HG02852 (cell line): Measurements from ENCODE around the gene ARHGAP15.

Experiments
- ATAC-seq: cut with Tn5 transposase; IDR thresholded peaks from one replicate; pipeline ENCODE4 v1.9.1; 2021; ENCODE audit warnings: mild to moderate bottlenecking, moderate library complexity; ENCODE audit not compliant: unreplicated experiment

Gene ARHGAP15

GRCh38 chr2:143608063-143608423 lies 478.8 kb downstream of the ARHGAP15 start:
- no peak for ATAC-seq

DNA sequence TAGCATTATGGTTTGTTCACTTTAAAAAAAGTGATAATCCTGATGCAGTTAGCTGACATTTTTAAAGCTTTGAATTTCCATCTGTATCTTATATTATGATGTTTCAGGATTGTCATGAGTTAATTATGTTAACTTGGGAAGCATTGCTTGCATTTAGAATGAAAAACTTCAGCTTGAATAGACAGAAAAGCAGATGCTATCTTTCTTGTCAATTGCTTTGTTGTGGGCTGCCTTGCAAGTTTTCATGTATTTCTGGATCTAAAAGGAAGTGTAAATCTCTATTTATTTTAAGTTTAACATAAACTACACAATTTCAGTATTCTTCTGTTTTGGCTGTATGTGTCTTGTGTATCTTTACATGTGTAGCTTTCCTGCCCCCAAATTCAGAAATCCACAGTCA lies 479.5 kb downstream of the ARHGAP15 start:
- ATAC-seq: no peak

DNA sequence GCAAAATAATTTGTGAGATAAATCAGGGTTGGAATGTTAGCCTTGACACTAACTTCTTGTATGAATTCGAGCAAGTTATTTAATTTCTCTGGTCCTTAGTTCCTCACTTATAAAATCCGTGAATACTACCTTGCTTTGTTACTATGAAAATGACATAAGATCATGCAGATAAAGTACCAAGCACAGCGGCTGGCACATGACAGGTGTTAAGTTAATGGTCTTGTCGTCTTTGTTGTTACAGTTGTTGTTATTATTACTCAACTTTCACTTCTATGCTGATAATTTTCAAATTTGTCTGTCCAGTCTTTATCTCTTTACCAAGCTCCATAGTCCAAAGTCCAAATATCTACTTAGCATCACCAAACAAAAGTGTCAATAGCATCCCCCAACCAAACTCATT lies 482.1 kb downstream of the ARHGAP15 start:
- no peak for ATAC-seq

- ATAC-seq: no peak
Measured at GRCh38 chr2:143615562-143615961, 486.3 kb downstream of the ARHGAP15 start.

- ATAC-seq: no peak
Measured at GRCh38 chr2:143616452-143616851, 487.2 kb downstream of the ARHGAP15 start.

- ATAC-seq: no peak
Measured at GRCh38 chr2:143617803-143618415, 488.7 kb downstream of the ARHGAP15 start.

DNA sequence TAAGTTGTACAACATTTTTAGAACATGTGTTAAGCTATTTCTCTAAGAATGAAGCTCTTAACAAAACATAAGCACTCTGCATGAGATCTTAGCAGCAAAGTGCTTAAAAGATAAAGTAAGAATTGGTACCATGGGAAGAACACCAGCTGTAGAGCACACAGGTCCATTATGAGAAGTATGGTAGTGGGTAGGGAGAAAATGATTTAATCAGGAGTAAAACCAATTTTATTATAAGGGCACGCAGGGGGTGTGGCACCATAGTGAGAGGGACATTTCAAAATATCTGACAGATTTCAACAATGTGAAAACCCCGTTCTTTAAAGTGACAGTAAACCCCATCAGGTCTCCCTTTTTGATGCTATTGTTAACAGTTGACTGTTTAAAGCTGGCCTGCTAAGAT lies 492.9 kb downstream of the ARHGAP15 start:
- ATAC-seq: no peak

DNA sequence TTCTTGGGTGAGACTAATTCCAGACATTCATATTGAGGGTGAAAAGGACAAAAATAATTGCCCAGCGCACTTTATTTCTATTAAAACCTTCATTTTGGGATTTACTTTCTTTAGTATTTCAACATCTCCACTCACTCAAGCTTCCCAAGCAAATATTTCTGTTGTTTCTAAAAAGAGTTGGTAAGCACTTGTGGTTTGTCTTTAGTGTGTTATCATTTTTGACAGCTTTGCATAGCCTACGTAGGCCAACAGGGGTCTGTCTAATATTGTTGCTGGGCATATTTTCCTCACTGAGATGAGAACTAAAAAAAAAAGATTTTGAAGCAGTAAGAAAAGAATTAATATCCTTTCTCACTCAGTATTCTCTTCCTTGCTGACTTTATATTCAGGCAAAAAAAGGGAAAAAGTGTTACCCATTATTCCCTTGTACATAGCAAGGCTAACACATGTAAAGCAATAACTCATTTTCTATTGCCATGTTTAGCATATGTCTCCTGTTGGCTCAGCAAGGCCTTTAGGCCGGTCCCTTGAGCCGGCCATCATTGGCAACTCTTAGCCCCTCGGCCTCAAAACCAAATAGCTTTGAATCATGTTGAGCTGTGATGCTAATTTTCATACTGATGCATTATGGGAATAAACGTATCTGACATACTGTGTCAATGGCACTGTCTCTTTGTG lies 494.2 kb downstream of the ARHGAP15 start:
- ATAC-seq: no peak

DNA sequence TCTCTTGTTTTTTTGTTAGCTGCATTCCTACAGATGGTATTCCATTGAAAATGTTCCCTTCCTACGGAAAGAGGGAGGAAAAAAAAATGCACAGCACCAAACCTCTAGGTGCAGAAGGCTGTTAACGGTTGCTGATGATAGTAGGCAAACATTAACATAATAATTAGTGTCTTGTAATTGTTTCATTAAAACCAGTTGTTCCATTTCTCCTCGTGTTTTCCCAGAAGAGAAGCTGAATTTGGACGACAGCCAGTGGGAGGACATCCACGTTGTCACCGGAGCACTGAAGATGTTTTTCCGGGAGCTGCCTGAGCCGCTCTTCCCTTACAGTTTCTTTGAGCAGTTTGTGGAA lies 494.7 kb downstream of the ARHGAP15 start:
- ATAC-seq: no peak

DNA sequence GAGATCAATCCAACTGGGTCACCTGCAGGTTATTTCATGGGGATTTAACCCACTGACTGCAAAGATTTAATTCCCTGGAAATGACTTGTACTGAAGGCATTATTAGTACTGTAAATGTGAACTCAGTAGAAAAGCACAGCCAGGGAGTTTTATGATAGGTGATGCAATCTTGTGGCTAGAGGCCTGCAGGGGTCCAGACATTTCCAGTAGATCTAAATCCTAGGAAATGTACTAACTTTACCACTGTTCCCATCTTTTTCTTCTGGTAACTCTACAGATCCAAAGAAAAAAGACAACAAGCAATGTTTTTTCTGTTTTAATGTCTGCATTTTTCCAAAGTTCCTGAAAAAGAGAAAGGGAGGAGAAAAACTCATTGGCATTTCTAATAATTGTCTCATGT lies 500.1 kb downstream of the ARHGAP15 start:
- ATAC-seq: no peak

GRCh38 chr2:143632751-143633374 lies 503.6 kb downstream of the ARHGAP15 start:
- no peak for ATAC-seq

DNA sequence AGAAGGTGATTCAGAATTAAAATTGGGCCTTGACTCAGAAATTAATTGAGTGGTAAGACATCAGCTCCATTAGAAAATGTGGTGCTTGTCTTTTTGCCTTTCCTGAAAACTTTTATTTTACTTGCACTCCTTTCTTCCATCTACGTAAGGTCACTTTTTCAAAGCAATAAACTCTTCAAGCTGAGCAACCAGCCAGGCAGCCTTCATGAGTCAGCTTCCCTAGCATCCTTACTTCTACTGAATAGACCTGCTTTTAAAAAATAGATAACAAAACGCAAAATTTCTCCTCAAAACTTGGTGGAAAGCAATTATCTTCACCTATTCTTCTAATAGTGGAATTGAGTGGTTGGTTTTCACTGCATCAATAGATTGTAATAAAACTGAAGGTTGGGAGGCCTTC lies 504.2 kb downstream of the ARHGAP15 start:
- no peak for ATAC-seq

DNA sequence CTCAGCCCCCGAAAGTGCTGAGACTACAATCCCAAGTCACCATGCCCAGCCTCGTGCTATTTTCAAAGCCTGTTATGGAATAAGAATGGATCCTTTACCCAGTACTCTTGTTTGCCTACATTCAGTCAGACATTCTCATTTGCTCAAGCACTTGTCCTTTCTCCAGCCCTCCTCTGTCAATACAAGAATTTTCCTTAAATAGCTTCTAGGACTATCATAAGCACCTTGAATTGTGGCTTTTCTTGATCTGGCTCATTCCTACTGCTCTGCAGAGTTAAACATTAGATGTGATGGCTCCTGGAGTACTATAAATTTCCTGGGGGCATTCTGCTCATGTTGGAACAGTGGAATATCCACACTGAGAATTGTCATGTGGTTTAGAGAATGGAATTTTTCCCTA lies 506.1 kb downstream of the ARHGAP15 start:
- ATAC-seq: no peak

DNA sequence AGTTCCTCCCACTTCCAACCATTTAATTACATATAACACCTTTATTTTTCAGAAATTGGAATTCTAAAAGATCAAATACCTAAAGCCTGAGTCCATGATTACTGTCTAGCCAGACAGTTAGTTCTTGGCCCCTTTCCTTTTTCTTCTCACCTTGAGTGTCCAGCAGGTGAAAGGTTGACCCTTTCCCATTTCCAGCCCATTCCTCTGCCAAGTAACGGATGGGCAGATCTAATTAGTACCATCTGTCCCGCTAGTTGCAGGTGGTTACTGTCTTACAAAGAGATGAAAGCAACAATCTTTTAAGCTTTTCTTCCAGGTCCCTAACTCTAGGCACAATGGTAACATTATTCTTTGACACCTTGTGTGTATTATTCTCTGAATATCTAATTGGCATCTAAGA lies 506.7 kb downstream of the ARHGAP15 start:
- ATAC-seq: no peak

DNA sequence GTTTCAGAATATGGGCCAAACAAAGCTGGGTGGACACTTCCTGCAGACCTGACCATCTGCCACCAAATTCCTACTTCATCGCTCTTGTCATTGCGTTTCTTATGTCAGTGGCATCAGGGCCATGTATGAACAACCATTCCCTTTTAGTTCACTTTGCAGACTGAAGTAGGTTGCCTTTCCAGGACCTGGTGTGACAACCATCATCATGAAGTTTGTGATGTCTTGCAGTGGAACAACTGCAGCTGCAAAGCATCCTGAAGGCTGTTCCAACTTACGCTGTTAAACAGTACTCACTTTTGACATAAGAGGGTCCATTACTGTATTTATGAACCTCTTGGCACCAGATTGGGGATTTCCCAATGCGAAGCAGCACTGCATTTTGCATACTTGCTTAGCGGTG lies 511.6 kb downstream of the ARHGAP15 start:
- no peak for ATAC-seq

DNA sequence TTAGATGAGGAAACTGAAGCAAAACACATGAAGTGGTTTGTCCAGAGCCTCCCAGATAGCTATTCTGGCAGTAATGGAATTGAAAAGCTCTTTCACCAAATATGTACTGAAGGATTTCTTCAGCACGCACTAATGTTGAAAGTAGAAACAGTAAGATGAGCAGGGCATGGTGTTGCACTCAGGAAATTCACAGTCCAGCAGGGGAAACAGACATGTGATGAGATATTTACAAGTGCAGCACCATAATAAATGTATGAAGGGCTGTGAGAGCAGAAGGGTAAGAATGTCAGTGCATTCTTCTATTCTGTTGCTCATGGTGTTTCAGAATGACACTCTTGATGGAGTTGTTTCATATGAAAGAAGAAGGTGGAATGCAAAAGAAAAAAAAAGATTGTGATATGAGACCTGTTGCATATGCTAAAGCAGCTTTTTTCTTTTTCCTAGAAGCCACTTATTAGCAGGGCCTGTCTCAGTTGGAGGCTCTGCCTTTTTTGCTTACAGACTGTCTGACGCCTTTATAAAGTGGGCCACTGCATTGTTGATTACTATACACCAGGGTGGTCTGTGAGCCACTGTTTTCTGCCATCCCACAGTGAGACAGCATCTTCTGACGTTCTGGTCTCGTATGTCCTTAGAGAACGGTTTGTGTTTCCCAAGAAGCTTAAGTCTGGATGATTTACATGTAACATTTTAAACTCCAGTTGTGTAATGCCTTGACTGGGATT lies 516.9 kb downstream of the ARHGAP15 start:
- no peak for ATAC-seq

DNA sequence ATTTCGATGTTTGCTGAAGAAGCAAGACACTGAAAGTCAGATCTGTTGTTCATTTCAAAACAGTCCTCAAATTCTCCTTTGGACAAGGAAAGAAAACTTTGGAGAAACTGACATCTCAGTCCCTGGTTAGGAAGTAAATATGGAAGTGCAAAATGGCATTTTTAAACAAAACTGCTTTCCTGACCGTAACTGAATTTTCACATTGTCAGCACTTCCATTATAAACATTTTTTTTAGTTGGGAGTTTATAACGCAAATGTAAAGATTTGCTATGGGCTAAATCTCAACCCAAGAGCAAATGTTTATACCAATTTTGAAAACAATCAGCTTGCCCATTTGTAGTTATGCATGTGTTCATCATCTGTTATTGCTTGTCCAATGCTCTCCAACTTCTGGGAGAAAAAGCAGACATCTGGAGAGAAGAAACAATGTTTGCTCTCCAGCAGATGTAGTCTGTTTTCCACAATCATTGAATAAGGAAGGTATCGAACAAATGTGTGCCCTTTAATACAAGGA lies 520.1 kb downstream of the ARHGAP15 start:
- no peak for ATAC-seq

- ATAC-seq: no peak
Measured at GRCh38 chr2:143652692-143653091, 523.5 kb downstream of the ARHGAP15 start.

DNA sequence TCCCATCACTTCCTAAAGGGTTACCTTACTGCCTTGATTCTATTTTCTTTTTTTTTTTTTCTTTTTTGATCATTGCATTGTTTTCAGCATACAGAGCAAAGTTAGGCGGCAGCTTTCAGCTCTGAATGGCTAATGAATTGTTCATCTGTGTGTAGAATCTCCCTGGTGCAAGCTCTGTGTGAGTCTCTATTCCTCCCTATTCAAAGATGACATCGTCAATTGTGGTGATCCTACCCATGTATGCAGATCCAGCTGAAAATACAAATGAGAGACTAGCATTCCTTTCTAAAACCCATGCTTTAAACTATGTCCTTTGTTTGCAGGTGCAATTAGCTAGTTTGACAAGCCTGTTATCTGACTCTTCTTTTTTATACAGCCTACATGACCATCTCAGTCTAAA lies 539.0 kb downstream of the ARHGAP15 start:
- no peak for ATAC-seq

GRCh38 chr2:143674051-143674450 lies 544.8 kb downstream of the ARHGAP15 start:
- ATAC-seq: no peak

DNA sequence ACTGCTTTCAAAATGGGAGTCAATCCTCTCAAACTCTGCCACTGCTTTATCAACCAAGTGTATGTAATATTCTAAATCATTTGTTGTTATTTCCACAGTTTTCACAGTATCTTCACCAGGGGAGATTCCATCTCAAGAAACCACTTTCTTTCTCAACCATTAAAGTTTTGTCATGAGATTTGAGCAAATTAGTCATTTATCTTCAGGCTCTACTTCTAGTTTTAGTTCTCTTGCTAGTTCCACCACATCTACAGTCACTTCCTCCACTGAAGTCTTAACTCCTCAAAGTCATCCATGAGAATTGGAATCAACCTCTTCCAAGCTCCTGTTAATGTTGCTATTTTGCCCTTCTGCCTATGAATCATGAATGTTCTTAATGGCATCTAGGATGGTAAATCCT lies 545.8 kb downstream of the ARHGAP15 start:
- ATAC-seq: no peak

GRCh38 chr2:143679617-143680016 lies 550.4 kb downstream of the ARHGAP15 start:
- no peak for ATAC-seq
